Upper lobe of left lung (tissue), 6 donors: ENCODE measurements around the gene CCL19. TPM values are rescaled to one million over a fixed set of nuclear protein-coding genes. Genes with fewer than 3 reads are reported as not detected.

Source experiments
- ATAC-seq, 2 donors: fragments of 200-7000 bp; cut with Tn5 transposase; one replicate each; pipeline ENCODE4 v1.9.1; 2022; ENCODE audit warnings: mild to moderate bottlenecking in 2 of 2, moderate library complexity in 2 of 2; ENCODE audit not compliant: low FRiP score in 2 of 2
- DNase-seq, 2 donors: peaks; one replicate each; pipeline ENCODE4 v3.0.0-alpha.2; 2019 to 2020
- H3K27ac ChIP-seq, 4 donors: fragments of 200-600 bp; sonication (generic); one replicate each; pipeline ENCODE4 v1.5.1; 2016 to 2019
- H3K27me3 ChIP-seq, 4 donors: fragments of 200-600 bp; sonication (generic); one replicate each; pipeline ENCODE4 v1.5.1; 2017 to 2019
- H3K36me3 ChIP-seq, 4 donors: fragments of 200-600 bp; sonication (generic); one replicate each; pipeline ENCODE4 v1.5.1; 2016 to 2019
- H3K4me1 ChIP-seq, 4 donors: fragments of 200-600 bp; sonication (generic); one replicate each; pipeline ENCODE4 v1.5.1; 2018 to 2019
- H3K4me3 ChIP-seq, 4 donors: fragments of 200-600 bp; sonication (generic); one replicate each; pipeline ENCODE4 v1.5.1; 2017 to 2019; ENCODE audit warnings: mild to moderate bottlenecking in 2 of 4, moderate library complexity in 1 of 4
- H3K9me3 ChIP-seq, 4 donors: fragments of 200-600 bp; sonication (generic); one replicate each; pipeline ENCODE4 v1.5.1; 2018 to 2019
- CTCF ChIP-seq, 6 experiments: fragments of 450-650 bp in 4 of 6; fragments of 200-600 bp in 2 of 6; sonication (generic) in 2 of 6; IDR thresholded peaks; one replicate each; pipeline ENCODE4 v1.5.1; 2016 to 2019; ENCODE audit warnings: antibody characterized with exemption in 6 of 6
- EP300 ChIP-seq, 4 donors: sonication (generic); formaldehyde crosslinking; IDR thresholded peaks; one replicate each; pipeline ENCODE4 v1.5.1; 2017; ENCODE audit warnings: antibody characterized with exemption in 4 of 4, control low read depth in 2 of 4
- POLR2A ChIP-seq, 4 donors: fragments of 450-650 bp; IDR thresholded peaks; one replicate each; pipeline ENCODE4 v1.5.1; 2016 to 2017; ENCODE audit warnings: antibody characterized with exemption in 4 of 4, mild to moderate bottlenecking in 2 of 4
- POLR2AphosphoS5 ChIP-seq, 2 donors: sonication (generic); formaldehyde crosslinking; IDR thresholded peaks; one replicate each; pipeline ENCODE4 v1.5.1; 2017; ENCODE audit warnings: antibody characterized with exemption in 2 of 2
- WGBS, 2 donors: methylation state at CpG; one replicate each; pipeline ENCODE4 v1.1.5; 2017 to 2018; 5-methylcytosine and 5-hydroxymethylcytosine counted together
- total RNA-seq, 6 donors: library from RNA; depleted of rRNA in 4 of 6; stranded (reverse); fragments of >200 nt in 4 of 6; gene quantifications; one replicate each; pipeline versions ENCODE4 v1.1.0 to v1.2.1, GENCODE V29; 2016 to 2021
- donor health status: DM: no; HTN: no; CAD: no; lungs with moderate emphysema.
- donor health status: DM: no; HTN: yes; CAD: no; lungs with severe emphysema.

The CCL19 gene
- total RNA-seq, 6 donors from 2014 or later = 2.0 to 5.2 (median 5.2) TPM; not detected in 3

GRCh38 chr9:34650816-34651215 is 40.3 kb downstream of the CCL19 start:
- DNase-seq (no peak), ATAC-seq (no peak)
- TF ChIP-seq CTCF (IDR thresholded peaks at IDR 0.05) = no peak
- no peak for TF ChIP-seq POLR2AphosphoS5 (IDR thresholded peaks at IDR 0.05)
- no peak for TF ChIP-seq EP300 (IDR thresholded peaks at IDR 0.05)
- TF ChIP-seq POLR2A (IDR thresholded peaks at IDR 0.05) = no peak
- WGBS, 2 donors = 63 to 66% methylated on average over 5 of the region's 5 CpGs
- no peak overlapping the region for H3K4me3 ChIP-seq
- H3K36me3 ChIP-seq = peaks cover 8 to 24% (median 15%) of the 10 kb centered on the region in 4 donors
- H3K9me3 ChIP-seq = no peaks in the 10 kb centered on the region
- H3K27ac ChIP-seq = peak overlapping the region; percentile 63 to 86 (median 72)
- no peaks in the 10 kb centered on the region for H3K27me3 ChIP-seq
- H3K4me1 ChIP-seq = peaks cover 59 to 69% (median 60%) of the 10 kb centered on the region in 4 donors

GRCh38 chr9:34648673-34649072 is 42.4 kb downstream of the CCL19 start:
- Histone ChIP-seq H3K27me3 (no peaks in the 10 kb centered on the region), H3K4me3 (no peak overlapping the region), H3K36me3 (peaks cover 8 to 24% (median 15%) of the 10 kb centered on the region in 4 donors), H3K4me1 (peaks cover 43 to 52% (median 46%) of the 10 kb centered on the region in 4 donors), H3K9me3 (no peaks in the 10 kb centered on the region), H3K27ac (no peak overlapping the region)
- DNase-seq = no peak
- ATAC-seq = no peak
- TF ChIP-seq CTCF (IDR thresholded peaks at IDR 0.05) (no peak), POLR2AphosphoS5 (IDR thresholded peaks at IDR 0.05) (no peak)
- WGBS, 2 donors = 93 to 99% methylated on average over 7 to 8 of the region's 8 CpGs

- peaks cover 33 to 42% (median 36%) of the 10 kb centered on the region in 4 donors for H3K4me1 ChIP-seq
These were observed 43.4 kb downstream of the CCL19 start for GRCh38 chr9:34647651-34648050.

GRCh38 chr9:34647084-34647403 is 44.0 kb downstream of the CCL19 start:
- Histone ChIP-seq H3K4me1 (peaks cover 28 to 36% (median 30%) of the 10 kb centered on the region in 4 donors), H3K36me3 (peaks cover 8 to 24% (median 15%) of the 10 kb centered on the region in 4 donors), H3K27me3 (no peaks in the 10 kb centered on the region), H3K4me3 (peak overlapping the region; percentile 52 to 92 (median 76)), H3K27ac (peak overlapping the region; percentile 76 to 91 (median 83)), H3K9me3 (no peaks in the 10 kb centered on the region)
- DNase-seq (no peak), ATAC-seq (peak in 1 of 2 donors; percentile 4)
- WGBS, 2 donors = 0% methylated on average over 6 to 8 of the region's 8 CpGs
- TF ChIP-seq POLR2AphosphoS5 (IDR thresholded peaks at IDR 0.05) (no peak), CTCF (IDR thresholded peaks at IDR 0.05) (no peak), EP300 (IDR thresholded peaks at IDR 0.05) (no peak), POLR2A (IDR thresholded peaks at IDR 0.05) (no peak)

More at GRCh38 chr9:34647651-34648050, 43.4 kb downstream of the CCL19 start:
- ATAC-seq (no peak), DNase-seq (no peak)
- Histone ChIP-seq H3K9me3 (no peaks in the 10 kb centered on the region), H3K4me3 (peak overlapping the region; percentile 52 to 92 (median 76)), H3K36me3 (peaks cover 8 to 24% (median 15%) of the 10 kb centered on the region in 4 donors), H3K27me3 (no peaks in the 10 kb centered on the region), H3K27ac (peak overlapping the region in 3 of 4 donors; percentile 80 to 91 (median 86))
- 46 to 54% methylated on average over 10 of the region's 10 CpGs for WGBS, 2 donors
- no peak for TF ChIP-seq POLR2AphosphoS5 (IDR thresholded peaks at IDR 0.05)
- no peak for TF ChIP-seq CTCF (IDR thresholded peaks at IDR 0.05)
- no peak for TF ChIP-seq EP300 (IDR thresholded peaks at IDR 0.05)
- no peak for TF ChIP-seq POLR2A (IDR thresholded peaks at IDR 0.05)
